Right lobe of liver (tissue), 4 donors: ENCODE results near the gene FADS2.

Experiments used
- CTCF ChIP-seq, 4 donors: fragments of 200-600 bp in 3 of 4; fragments of 450-650 bp in 1 of 4; IDR thresholded peaks; one replicate each; pipeline versions ENCODE4 v1.5.1 to v1.8.0; 2016 to 2022; ENCODE audit warnings: antibody characterized with exemption in 4 of 4, mild to moderate bottlenecking in 2 of 4
- POLR2A ChIP-seq: fragments of 450-650 bp; IDR thresholded peaks from one replicate; pipeline ENCODE4 v1.6.1; 2017; ENCODE audit warnings: antibody characterized with exemption, mild to moderate bottlenecking
- donor health status: DM: no; HTN: no; CAD: no.
- donor health status: DM: no; HTN: no; CAD: no.
- donor health status: DM: no; HTN: yes; CAD: no.

GRCh38 chr11:61898247-61898582, 70.1 kb downstream of the FADS2 start:
- TF ChIP-seq CTCF (IDR thresholded peaks at IDR 0.05) = no peak
- TF ChIP-seq POLR2A = no peak
